ENCODE measurements around the gene PKD1L1.

Gene PKD1L1

DNA sequence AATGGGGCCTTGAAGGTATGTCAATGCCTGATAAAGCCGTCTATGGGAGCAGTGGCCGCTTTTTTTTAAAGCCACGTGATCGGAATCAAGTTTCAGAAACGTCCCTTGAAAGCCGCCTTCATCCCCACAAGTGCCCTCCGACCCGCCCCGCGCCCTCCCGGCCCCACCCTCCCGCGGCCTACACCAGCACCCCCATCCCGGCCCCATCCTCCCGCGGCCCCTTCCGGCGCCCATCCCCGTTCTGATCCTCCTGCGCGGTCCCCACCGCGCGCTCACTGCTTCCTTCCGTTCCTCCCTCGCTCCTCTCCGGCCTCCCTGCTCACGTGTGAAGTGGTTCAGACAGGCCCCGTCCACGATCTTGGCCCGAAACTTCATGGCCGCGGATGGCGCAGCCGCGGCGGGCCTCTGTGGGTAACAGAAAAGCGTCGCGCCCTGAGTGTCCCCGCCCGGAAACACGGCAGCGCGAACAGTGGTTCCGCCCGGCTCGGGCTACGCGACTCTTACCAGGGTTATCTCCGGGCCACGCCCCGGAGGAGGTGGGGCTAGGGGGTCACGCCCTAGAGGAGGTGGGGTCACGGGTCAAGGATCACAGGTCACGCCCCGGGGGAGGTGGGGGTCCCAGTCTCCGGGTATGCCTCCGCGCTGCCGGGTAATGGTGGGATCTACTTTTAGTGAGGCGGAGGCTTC lies 31.0 kb upstream of the PKD1L1 start, which contains the start of gene HUS1:
Gene HUS1 (minus strand): TSS at position 471 of the 687 bp plus-strand sequence. CDS start 96 bp downstream, at position 375.
- Histone ChIP-seq H3K4me1 (ENCODE audit: control insufficient read depth, insufficient read depth, low read length) (peaks cover 22% of the 10 kb centered on the region), H3K27me3 (replicated peaks; ENCODE audit: control insufficient read depth, insufficient read depth, low read length) (no peaks in the 10 kb centered on the region)

DNA sequence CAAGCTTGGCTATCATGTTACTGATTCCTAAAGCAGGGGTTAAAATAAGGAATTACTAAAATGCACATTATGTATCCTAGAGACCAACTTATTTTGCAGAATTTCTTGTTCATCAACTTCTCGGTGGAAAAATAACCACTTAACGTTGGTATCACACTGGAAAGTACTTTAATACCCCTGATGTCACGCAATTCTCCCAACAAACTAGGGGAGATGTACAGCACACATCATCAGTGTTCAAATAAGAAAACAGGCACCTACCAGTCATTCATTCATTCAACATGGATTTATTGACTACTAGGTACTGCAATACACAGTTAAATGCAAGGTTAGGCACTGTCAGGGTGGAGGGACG lies 30.5 kb upstream of the PKD1L1 start:
- Histone ChIP-seq H3K36me3 (ENCODE audit: control insufficient read depth, insufficient read depth, low read length, severe bottlenecking) (peaks cover 43% of the 10 kb centered on the region), H3K4me3 (ENCODE audit: low read length) (peak overlapping the region; percentile 93), H3K4me1 (ENCODE audit: control insufficient read depth, insufficient read depth, low read length) (peaks cover 22% of the 10 kb centered on the region), H3K9ac (ENCODE audit: low read length) (peak overlapping the region; percentile 91), H3K9me3 (ENCODE audit: control insufficient read depth, low read length) (no peaks in the 10 kb centered on the region), H3K27me3 (replicated peaks; ENCODE audit: control insufficient read depth, insufficient read depth, low read length) (no peaks in the 10 kb centered on the region)
- peak; percentile 3 for DNase-seq (ENCODE audit: low read depth)

More for the DNA sequence above, 31.0 kb upstream of the PKD1L1 start, which contains the start of gene HUS1:
- DNase-seq (ENCODE audit: low read depth) = peak; percentile 92
- Histone ChIP-seq H3K4me3 (ENCODE audit: low read length) (peak within 1 kb of the TSS; percentile 93), H3K9me3 (ENCODE audit: control insufficient read depth, low read length) (no peaks in the 10 kb centered on the region), H3K36me3 (ENCODE audit: control insufficient read depth, insufficient read depth, low read length, severe bottlenecking) (peaks cover 37% of the 10 kb centered on the region), H3K9ac (ENCODE audit: low read length) (peak within 1 kb of the TSS; percentile 91)

DNA sequence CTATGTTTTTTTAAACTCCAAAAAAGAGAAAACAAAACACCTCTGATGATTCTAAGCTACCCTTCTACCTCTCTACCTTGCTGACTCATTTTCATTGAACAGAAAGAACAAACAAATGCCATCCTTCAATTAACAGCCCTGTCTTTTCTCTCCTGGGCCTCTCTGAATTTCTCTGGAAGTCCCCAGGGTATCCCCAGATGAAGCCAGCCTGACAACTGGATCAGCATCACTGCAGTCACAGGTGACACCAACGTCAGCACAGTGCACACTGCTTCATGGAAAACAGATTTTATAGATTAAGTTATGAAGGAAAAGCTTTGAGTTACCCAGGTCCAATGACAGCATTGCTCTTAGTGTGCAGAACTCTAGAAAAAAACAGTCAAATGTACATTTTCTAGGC lies 25.5 kb upstream of the PKD1L1 start:
- Histone ChIP-seq H3K9me3 (ENCODE audit: control insufficient read depth, low read length) (no peaks in the 10 kb centered on the region), H3K4me3 (ENCODE audit: low read length) (no peak overlapping the region), H3K4me1 (ENCODE audit: control insufficient read depth, insufficient read depth, low read length) (peaks cover 25% of the 10 kb centered on the region), H3K27me3 (replicated peaks; ENCODE audit: control insufficient read depth, insufficient read depth, low read length) (no peaks in the 10 kb centered on the region), H3K36me3 (ENCODE audit: control insufficient read depth, insufficient read depth, low read length, severe bottlenecking) (peaks cover 73% of the 10 kb centered on the region), H3K9ac (ENCODE audit: low read length) (no peak overlapping the region)
- DNase-seq (ENCODE audit: low read depth) = no peak

DNA sequence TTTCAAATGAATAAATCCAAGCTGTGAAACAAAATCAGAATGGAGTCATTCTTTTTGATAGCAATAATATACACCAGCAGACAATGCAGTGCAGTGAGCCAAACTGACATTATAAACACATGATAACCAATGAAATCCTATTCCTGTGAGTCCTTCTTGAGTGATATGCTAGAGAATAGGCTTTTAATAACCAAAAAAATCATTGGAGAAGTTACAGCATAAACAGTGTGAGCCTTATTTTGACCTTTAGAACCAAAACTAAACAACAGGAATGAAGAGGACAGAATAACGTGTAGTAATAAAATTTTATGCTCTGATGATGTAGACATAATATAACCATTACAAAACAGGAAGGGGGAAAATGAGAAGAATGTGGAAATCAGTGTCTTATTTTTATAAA lies 22.5 kb upstream of the PKD1L1 start:
- H3K36me3 ChIP-seq (ENCODE audit: control insufficient read depth, insufficient read depth, low read length, severe bottlenecking) = peaks cover 78% of the 10 kb centered on the region
- H3K9ac ChIP-seq (ENCODE audit: low read length) = peak overlapping the region; percentile 51
- no peaks in the 10 kb centered on the region for H3K9me3 ChIP-seq (ENCODE audit: control insufficient read depth, low read length)
- peaks cover 16% of the 10 kb centered on the region for H3K4me1 ChIP-seq (ENCODE audit: control insufficient read depth, insufficient read depth, low read length)
- H3K27me3 ChIP-seq (replicated peaks; ENCODE audit: control insufficient read depth, insufficient read depth, low read length) = no peaks in the 10 kb centered on the region
- DNase-seq (ENCODE audit: low read depth) = no peak
- peak overlapping the region; percentile 53 for H3K4me3 ChIP-seq (ENCODE audit: low read length)

DNA sequence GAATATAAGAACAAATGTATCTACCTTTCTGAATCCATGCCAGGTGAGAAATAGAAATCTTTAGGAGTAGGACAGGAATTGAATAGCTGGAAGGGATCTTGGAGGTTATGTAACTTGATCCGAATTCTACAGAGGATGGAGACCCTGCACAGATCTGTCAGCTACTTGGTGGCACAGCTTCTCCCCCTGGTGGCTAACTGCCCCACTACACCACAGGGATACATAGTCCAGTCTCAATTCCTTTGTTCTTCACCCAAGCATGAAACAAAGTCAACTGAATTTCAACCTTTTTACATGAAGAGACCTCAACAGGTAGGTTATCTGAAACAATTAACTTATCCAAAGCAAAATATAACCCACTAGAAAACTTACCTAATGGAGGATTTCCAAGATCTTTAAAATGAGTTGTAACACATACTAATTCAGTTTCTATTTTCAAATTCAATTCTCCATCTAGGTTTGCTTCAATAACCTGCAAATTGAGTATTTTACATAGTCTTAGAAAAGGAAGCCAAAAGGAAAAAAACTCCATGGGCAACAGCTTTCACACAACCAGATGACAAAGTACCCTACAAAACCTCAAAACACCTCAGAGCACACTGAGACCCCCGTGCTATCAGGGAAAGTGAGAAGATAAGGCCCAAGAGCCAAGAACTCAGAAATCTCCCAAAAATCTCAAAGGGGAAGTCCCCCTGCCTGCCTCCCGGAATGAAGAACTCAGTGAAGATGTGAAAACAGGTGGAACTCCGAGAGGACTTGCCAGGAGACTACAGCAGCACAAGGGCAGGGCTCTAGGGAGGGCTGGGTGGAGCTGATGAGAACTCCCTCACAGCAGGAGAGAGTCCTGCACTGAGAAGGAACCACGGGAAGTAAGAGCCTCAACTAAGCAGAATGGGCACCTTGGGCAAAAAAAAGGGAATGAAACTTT lies 20.8 kb upstream of the PKD1L1 start:
- H3K4me1 ChIP-seq (ENCODE audit: control insufficient read depth, insufficient read depth, low read length) = peaks cover 16% of the 10 kb centered on the region
- H3K9me3 ChIP-seq (ENCODE audit: control insufficient read depth, low read length) = no peaks in the 10 kb centered on the region
- peak; percentile 80 for DNase-seq (ENCODE audit: low read depth)
- H3K9ac ChIP-seq (ENCODE audit: low read length) = no peak overlapping the region
- H3K4me3 ChIP-seq (ENCODE audit: low read length) = no peak overlapping the region
- H3K36me3 ChIP-seq (ENCODE audit: control insufficient read depth, insufficient read depth, low read length, severe bottlenecking) = peaks cover 80% of the 10 kb centered on the region
- H3K27me3 ChIP-seq (replicated peaks; ENCODE audit: control insufficient read depth, insufficient read depth, low read length) = no peaks in the 10 kb centered on the region

DNA sequence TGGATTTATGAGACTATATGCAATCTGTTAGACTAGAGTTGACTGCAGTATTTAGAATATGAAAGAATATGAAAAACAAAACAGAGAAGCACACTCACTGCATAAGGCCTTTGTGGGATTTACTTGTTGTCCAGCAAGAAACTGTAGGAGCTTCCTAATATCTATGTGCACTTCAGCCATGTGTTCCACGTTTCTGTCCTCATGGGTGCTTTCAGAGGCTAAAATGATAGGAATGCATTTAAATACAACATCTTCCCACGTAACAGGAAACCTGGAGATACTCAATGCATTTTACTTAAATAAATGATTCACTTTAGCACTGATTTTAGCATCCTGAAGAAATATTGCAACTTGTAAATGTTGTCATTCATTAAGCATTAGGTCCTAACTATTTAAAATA lies 19.4 kb upstream of the PKD1L1 start:
- peaks cover 16% of the 10 kb centered on the region for H3K4me1 ChIP-seq (ENCODE audit: control insufficient read depth, insufficient read depth, low read length)
- H3K9ac ChIP-seq (ENCODE audit: low read length) = no peak overlapping the region
- peaks cover 80% of the 10 kb centered on the region for H3K36me3 ChIP-seq (ENCODE audit: control insufficient read depth, insufficient read depth, low read length, severe bottlenecking)
- no peak overlapping the region for H3K4me3 ChIP-seq (ENCODE audit: low read length)
- no peaks in the 10 kb centered on the region for H3K9me3 ChIP-seq (ENCODE audit: control insufficient read depth, low read length)
- H3K27me3 ChIP-seq (replicated peaks; ENCODE audit: control insufficient read depth, insufficient read depth, low read length) = no peaks in the 10 kb centered on the region
- DNase-seq (ENCODE audit: low read depth) = no peak

DNA sequence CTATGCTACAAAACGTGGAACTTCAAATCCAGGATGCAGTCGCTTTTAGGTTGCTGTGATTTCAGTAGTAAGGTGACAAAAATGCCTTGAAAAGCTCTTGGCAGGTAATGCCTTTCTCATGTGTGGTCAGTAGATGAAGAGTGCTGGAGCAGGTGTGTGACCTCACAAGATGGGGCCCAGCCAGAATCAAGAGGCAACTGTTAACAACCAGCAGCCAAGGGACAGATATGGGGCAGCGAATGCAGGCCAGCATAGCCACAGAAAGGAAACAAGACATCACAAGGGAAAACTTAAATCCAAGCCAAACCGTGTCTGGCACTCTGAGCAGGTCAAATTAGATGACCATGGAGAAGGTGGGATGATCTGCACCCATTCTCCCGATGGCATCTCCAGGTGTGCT lies 18.9 kb upstream of the PKD1L1 start:
- H3K4me3 ChIP-seq (ENCODE audit: low read length) = no peak overlapping the region
- peaks cover 80% of the 10 kb centered on the region for H3K36me3 ChIP-seq (ENCODE audit: control insufficient read depth, insufficient read depth, low read length, severe bottlenecking)
- H3K4me1 ChIP-seq (ENCODE audit: control insufficient read depth, insufficient read depth, low read length) = peaks cover 16% of the 10 kb centered on the region
- no peaks in the 10 kb centered on the region for H3K9me3 ChIP-seq (ENCODE audit: control insufficient read depth, low read length)
- DNase-seq (ENCODE audit: low read depth) = no peak
- no peaks in the 10 kb centered on the region for H3K27me3 ChIP-seq (replicated peaks; ENCODE audit: control insufficient read depth, insufficient read depth, low read length)
- no peak overlapping the region for H3K9ac ChIP-seq (ENCODE audit: low read length)

DNA sequence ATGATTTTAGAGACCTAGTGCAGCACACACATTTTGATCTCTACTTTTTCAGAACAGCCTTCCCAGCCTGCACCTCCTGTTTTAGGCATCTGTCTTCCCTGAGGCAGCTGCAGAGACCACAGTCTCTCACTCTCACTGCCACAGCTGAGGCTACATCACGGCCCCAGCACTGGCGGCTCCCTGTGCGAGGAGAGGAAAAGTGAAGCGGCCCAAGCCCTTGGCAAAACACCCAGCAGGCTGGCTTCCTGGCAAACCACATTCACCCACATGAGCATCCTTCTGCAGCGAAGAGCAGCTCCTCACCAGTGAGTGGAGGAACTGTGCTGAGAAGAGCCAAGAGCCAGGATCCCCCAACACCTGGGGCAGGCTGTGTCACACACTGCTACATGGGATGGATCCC lies 17.2 kb upstream of the PKD1L1 start:
- H3K4me3 ChIP-seq (ENCODE audit: low read length) = no peak overlapping the region
- no peak overlapping the region for H3K9ac ChIP-seq (ENCODE audit: low read length)
- no peaks in the 10 kb centered on the region for H3K27me3 ChIP-seq (replicated peaks; ENCODE audit: control insufficient read depth, insufficient read depth, low read length)
- peaks cover 4% of the 10 kb centered on the region for H3K4me1 ChIP-seq (ENCODE audit: control insufficient read depth, insufficient read depth, low read length)
- DNase-seq (ENCODE audit: low read depth) = no peak
- peaks cover 86% of the 10 kb centered on the region for H3K36me3 ChIP-seq (ENCODE audit: control insufficient read depth, insufficient read depth, low read length, severe bottlenecking)
- no peaks in the 10 kb centered on the region for H3K9me3 ChIP-seq (ENCODE audit: control insufficient read depth, low read length)

DNA sequence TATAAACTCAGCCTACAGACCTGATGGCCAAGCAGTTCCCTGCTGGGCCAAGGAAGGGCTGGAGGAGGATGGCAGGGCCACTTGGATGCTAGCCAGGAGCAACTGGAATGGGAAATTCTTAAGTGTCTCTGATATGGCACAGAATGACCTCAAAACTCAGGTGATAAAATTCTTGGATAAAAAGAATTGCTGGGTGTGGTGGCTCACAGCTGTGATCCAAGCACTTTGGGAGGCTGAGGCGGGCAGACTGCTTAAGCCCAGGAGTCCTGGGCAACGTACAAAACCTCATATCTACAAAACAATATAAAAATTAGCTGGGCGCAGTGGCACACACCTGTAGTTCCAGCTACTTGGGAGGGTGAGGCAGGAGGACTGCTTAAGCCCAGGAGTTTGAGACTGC lies 14.0 kb upstream of the PKD1L1 start:
- no peaks in the 10 kb centered on the region for H3K27me3 ChIP-seq (replicated peaks; ENCODE audit: control insufficient read depth, insufficient read depth, low read length)
- no peak overlapping the region for H3K4me3 ChIP-seq (ENCODE audit: low read length)
- H3K4me1 ChIP-seq (ENCODE audit: control insufficient read depth, insufficient read depth, low read length) = no peaks in the 10 kb centered on the region
- DNase-seq (ENCODE audit: low read depth) = no peak
- H3K36me3 ChIP-seq (ENCODE audit: control insufficient read depth, insufficient read depth, low read length, severe bottlenecking) = peaks cover 65% of the 10 kb centered on the region
- H3K9ac ChIP-seq (ENCODE audit: low read length) = no peak overlapping the region
- no peaks in the 10 kb centered on the region for H3K9me3 ChIP-seq (ENCODE audit: control insufficient read depth, low read length)

DNA sequence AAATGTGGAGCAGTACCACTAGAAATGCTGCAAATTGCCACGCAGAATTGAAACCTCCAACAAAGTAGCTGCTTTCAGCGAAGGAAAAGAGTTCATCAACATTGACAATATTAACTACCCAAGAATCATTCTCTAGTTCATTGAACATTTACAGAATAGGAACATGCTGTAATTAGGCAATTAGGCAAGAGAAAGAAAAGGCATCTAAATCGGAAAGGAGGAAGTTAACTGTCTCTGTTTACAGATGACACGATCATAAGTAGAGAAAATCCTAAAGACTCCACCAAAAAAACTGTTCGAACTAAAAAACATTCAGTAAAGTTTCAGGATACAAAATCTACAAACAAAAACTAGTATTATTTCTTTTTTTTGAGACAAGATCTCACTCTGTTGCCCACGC lies 8.9 kb upstream of the PKD1L1 start:
- Histone ChIP-seq H3K36me3 (ENCODE audit: control insufficient read depth, insufficient read depth, low read length, severe bottlenecking) (peaks cover 34% of the 10 kb centered on the region), H3K27me3 (replicated peaks; ENCODE audit: control insufficient read depth, insufficient read depth, low read length) (no peaks in the 10 kb centered on the region), H3K4me3 (ENCODE audit: low read length) (no peak overlapping the region), H3K9me3 (ENCODE audit: control insufficient read depth, low read length) (no peaks in the 10 kb centered on the region), H3K9ac (ENCODE audit: low read length) (no peak overlapping the region), H3K4me1 (ENCODE audit: control insufficient read depth, insufficient read depth, low read length) (no peaks in the 10 kb centered on the region)
- DNase-seq (ENCODE audit: low read depth) = no peak

DNA sequence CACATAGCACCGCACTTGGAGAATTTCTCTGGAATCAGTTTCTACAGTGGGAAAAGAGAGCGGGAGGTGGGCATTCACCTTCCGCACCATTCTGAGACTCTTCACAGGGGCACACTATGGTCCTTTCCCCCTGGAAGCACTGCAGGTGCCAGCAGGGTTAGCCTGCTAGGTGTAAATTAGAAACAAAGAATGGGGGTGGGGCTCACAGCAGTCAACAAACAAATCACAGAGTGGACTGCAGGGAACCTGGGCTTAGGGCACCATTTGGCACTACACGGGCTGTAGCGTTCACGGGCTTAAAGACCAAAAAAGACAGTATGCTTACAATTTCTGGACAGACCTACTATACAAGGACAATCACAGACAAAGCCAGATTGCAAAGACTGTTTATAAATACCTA lies 8.0 kb upstream of the PKD1L1 start:
- no peak for DNase-seq (ENCODE audit: low read depth)
- H3K4me1 ChIP-seq (ENCODE audit: control insufficient read depth, insufficient read depth, low read length) = no peaks in the 10 kb centered on the region
- H3K4me3 ChIP-seq (ENCODE audit: low read length) = no peak overlapping the region
- H3K36me3 ChIP-seq (ENCODE audit: control insufficient read depth, insufficient read depth, low read length, severe bottlenecking) = peaks cover 25% of the 10 kb centered on the region
- H3K9me3 ChIP-seq (ENCODE audit: control insufficient read depth, low read length) = no peaks in the 10 kb centered on the region
- H3K27me3 ChIP-seq (replicated peaks; ENCODE audit: control insufficient read depth, insufficient read depth, low read length) = no peaks in the 10 kb centered on the region
- no peak overlapping the region for H3K9ac ChIP-seq (ENCODE audit: low read length)
